Activated naive CD4-positive, alpha-beta T cell treated with anti-CD3 and anti-CD28 coated beads, Interleukin-2, amount 50 U/mL, for 24 hours (primary cell): Measurements from ENCODE around the gene SLITRK2.

ENCODE experiments used
- H3K27ac Mint-ChIP-seq: one replicate; pipeline ENCODE4 v1.8.0; 2021; ENCODE audit warnings: mild to moderate bottlenecking, mixed read lengths
- H3K27me3 Mint-ChIP-seq: one replicate; pipeline ENCODE4 v1.8.0; 2021; ENCODE audit warnings: mixed read lengths
- H3K36me3 Mint-ChIP-seq: one replicate; pipeline ENCODE4 v1.8.0; 2021; ENCODE audit warnings: mixed read lengths
- H3K4me1 Mint-ChIP-seq: one replicate; pipeline ENCODE4 v1.8.0; 2021; ENCODE audit warnings: mixed read lengths
- H3K4me3 Mint-ChIP-seq: one replicate; pipeline ENCODE4 v1.8.0; 2021; ENCODE audit warnings: mild to moderate bottlenecking, mixed read lengths
- H3K9me3 Mint-ChIP-seq: one replicate; pipeline ENCODE4 v1.8.0; 2021; ENCODE audit warnings: mixed read lengths

SLITRK2 gene

GRCh38 chrX:145817331-145818185 is at the start of gene SLITRK2:
Gene SLITRK2, plus strand, starts transcription at chrX:145817829. Its CDS starts 4,597 bp downstream, at chrX:145822426.
- no peaks in the 10 kb centered on the region for H3K36me3 Mint-ChIP-seq
- no peak within 1 kb of the TSS for H3K4me3 Mint-ChIP-seq
- H3K27ac Mint-ChIP-seq: no peak within 1 kb of the TSS
- peaks cover 26% of the 10 kb centered on the region for H3K27me3 Mint-ChIP-seq
- H3K9me3 Mint-ChIP-seq: no peaks in the 10 kb centered on the region
- no peaks in the 10 kb centered on the region for H3K4me1 Mint-ChIP-seq

GRCh38 chrX:145773006-145773405 is 44.6 kb upstream of the SLITRK2 start:
- H3K4me1 Mint-ChIP-seq: no peaks in the 10 kb centered on the region
- H3K27me3 Mint-ChIP-seq: no peaks in the 10 kb centered on the region
- no peak overlapping the region for H3K27ac Mint-ChIP-seq
- H3K4me3 Mint-ChIP-seq: no peak overlapping the region
- H3K9me3 Mint-ChIP-seq: no peaks in the 10 kb centered on the region
- H3K36me3 Mint-ChIP-seq: no peaks in the 10 kb centered on the region

- Mint-ChIP-seq H3K9me3 (no peaks in the 10 kb centered on the region), H3K4me1 (no peaks in the 10 kb centered on the region), H3K36me3 (no peaks in the 10 kb centered on the region), H3K27ac (no peak overlapping the region), H3K27me3 (no peaks in the 10 kb centered on the region), H3K4me3 (no peak overlapping the region)
Observed at GRCh38 chrX:145792281-145792680, 25.3 kb upstream of the SLITRK2 start.

GRCh38 chrX:145803508-145803907 is 14.1 kb upstream of the SLITRK2 start:
- no peak overlapping the region for H3K27ac Mint-ChIP-seq
- no peak overlapping the region for H3K4me3 Mint-ChIP-seq
- no peaks in the 10 kb centered on the region for H3K36me3 Mint-ChIP-seq
- no peaks in the 10 kb centered on the region for H3K4me1 Mint-ChIP-seq
- no peaks in the 10 kb centered on the region for H3K27me3 Mint-ChIP-seq
- no peaks in the 10 kb centered on the region for H3K9me3 Mint-ChIP-seq

GRCh38 chrX:145813081-145813480 is 4.5 kb upstream of the SLITRK2 start:
- Mint-ChIP-seq H3K9me3 (no peaks in the 10 kb centered on the region), H3K4me3 (no peak overlapping the region), H3K4me1 (no peaks in the 10 kb centered on the region), H3K27me3 (peaks cover 8% of the 10 kb centered on the region), H3K27ac (no peak overlapping the region), H3K36me3 (no peaks in the 10 kb centered on the region)

- no peak overlapping the region for H3K27ac Mint-ChIP-seq
- no peak overlapping the region for H3K4me3 Mint-ChIP-seq
- peaks cover 23% of the 10 kb centered on the region for H3K27me3 Mint-ChIP-seq
Observed at GRCh38 chrX:145816601-145817315, 871 bp upstream of the SLITRK2 start.

GRCh38 chrX:145818186-145819113 is 821 bp downstream of the SLITRK2 start:
- H3K4me3 Mint-ChIP-seq: no peak overlapping the region
- H3K4me1 Mint-ChIP-seq: no peaks in the 10 kb centered on the region
- no peaks in the 10 kb centered on the region for H3K9me3 Mint-ChIP-seq
- H3K27ac Mint-ChIP-seq: no peak overlapping the region
- no peaks in the 10 kb centered on the region for H3K36me3 Mint-ChIP-seq
- H3K27me3 Mint-ChIP-seq: peaks cover 28% of the 10 kb centered on the region

More at GRCh38 chrX:145816601-145817315, 871 bp upstream of the SLITRK2 start:
- Mint-ChIP-seq H3K9me3 (no peaks in the 10 kb centered on the region), H3K36me3 (no peaks in the 10 kb centered on the region), H3K4me1 (no peaks in the 10 kb centered on the region)

- Mint-ChIP-seq H3K9me3 (no peaks in the 10 kb centered on the region), H3K27me3 (peaks cover 26% of the 10 kb centered on the region), H3K4me1 (no peaks in the 10 kb centered on the region), H3K27ac (no peak overlapping the region), H3K36me3 (no peaks in the 10 kb centered on the region), H3K4me3 (no peak overlapping the region)
Observed at GRCh38 chrX:145820825-145821224, 3.2 kb downstream of the SLITRK2 start.

- H3K9me3 Mint-ChIP-seq: no peaks in the 10 kb centered on the region
- no peaks in the 10 kb centered on the region for H3K36me3 Mint-ChIP-seq
- H3K4me3 Mint-ChIP-seq: no peak overlapping the region
Observed at GRCh38 chrX:145821291-145821897, 3.8 kb downstream of the SLITRK2 start.

GRCh38 chrX:145821898-145822571 is 4.4 kb downstream of the SLITRK2 start:
- Mint-ChIP-seq H3K36me3 (no peaks in the 10 kb centered on the region), H3K9me3 (no peaks in the 10 kb centered on the region), H3K4me1 (no peaks in the 10 kb centered on the region), H3K27ac (no peak overlapping the region), H3K4me3 (no peak overlapping the region), H3K27me3 (peaks cover 22% of the 10 kb centered on the region)

More at GRCh38 chrX:145821291-145821897, 3.8 kb downstream of the SLITRK2 start:
- no peaks in the 10 kb centered on the region for H3K4me1 Mint-ChIP-seq
- H3K27me3 Mint-ChIP-seq: peaks cover 26% of the 10 kb centered on the region
- no peak overlapping the region for H3K27ac Mint-ChIP-seq

GRCh38 chrX:145823132-145823531 is 5.5 kb downstream of the SLITRK2 start:
- no peaks in the 10 kb centered on the region for H3K4me1 Mint-ChIP-seq
- no peaks in the 10 kb centered on the region for H3K9me3 Mint-ChIP-seq
- H3K27me3 Mint-ChIP-seq: peaks cover 20% of the 10 kb centered on the region
- H3K36me3 Mint-ChIP-seq: no peaks in the 10 kb centered on the region
- no peak overlapping the region for H3K4me3 Mint-ChIP-seq
- no peak overlapping the region for H3K27ac Mint-ChIP-seq

- Mint-ChIP-seq H3K4me3 (no peak overlapping the region), H3K27me3 (peaks cover 8% of the 10 kb centered on the region), H3K4me1 (no peaks in the 10 kb centered on the region), H3K27ac (no peak overlapping the region), H3K9me3 (no peaks in the 10 kb centered on the region), H3K36me3 (no peaks in the 10 kb centered on the region)
Observed at GRCh38 chrX:145825896-145826295, 8.3 kb downstream of the SLITRK2 start.

- no peaks in the 10 kb centered on the region for H3K4me1 Mint-ChIP-seq
- H3K4me3 Mint-ChIP-seq: no peak overlapping the region
- H3K27ac Mint-ChIP-seq: no peak overlapping the region
- H3K27me3 Mint-ChIP-seq: peaks cover 8% of the 10 kb centered on the region
- H3K9me3 Mint-ChIP-seq: no peaks in the 10 kb centered on the region
- no peaks in the 10 kb centered on the region for H3K36me3 Mint-ChIP-seq
Observed at GRCh38 chrX:145826466-145826865, 8.8 kb downstream of the SLITRK2 start.

- Mint-ChIP-seq H3K4me1 (no peaks in the 10 kb centered on the region), H3K36me3 (no peaks in the 10 kb centered on the region), H3K27ac (no peak overlapping the region), H3K9me3 (no peaks in the 10 kb centered on the region), H3K4me3 (no peak overlapping the region), H3K27me3 (no peaks in the 10 kb centered on the region)
Observed at GRCh38 chrX:145832796-145833195, 15.2 kb downstream of the SLITRK2 start.
